CD4-positive, alpha-beta T cell (primary cell): ENCODE measurements around the gene GATA3. TPM values are rescaled to one million over a fixed set of nuclear protein-coding genes. Genes with fewer than 3 reads are reported as not detected.

Experiments
- ATAC-seq: fragments of 200-7000 bp; cut with Tn5 transposase; one replicate; pipeline ENCODE4 v1.10.0; 2022; ENCODE audit warnings: mild to moderate bottlenecking; ENCODE audit not compliant: poor library complexity
- CTCF ChIA-PET: fragments of 350-600 bp; sonication (Branson Sonifier 250); formaldehyde crosslinking; loops from one replicate; lab custom pipeline; 2021; ENCODE audit warnings: antibody characterized with exemption, inconsistent platforms; lab: Charles Lee
- POLR2A ChIA-PET: fragments of 350-600 bp; sonication (Branson Sonifier 250); formaldehyde crosslinking; loops from one replicate; lab custom pipeline; 2021; ENCODE audit warnings: antibody characterized with exemption, inconsistent platforms; lab: Charles Lee
- DNase-seq, 14 experiments: peaks; one replicate each; pipeline ENCODE4 v3.0.0-alpha.2; 2013 to 2020; ENCODE audit warnings: mixed read lengths in 2 of 14
- H3K27ac ChIP-seq, 2 donors: one replicate each; pipeline versions ENCODE4 v1.5.1 to v1.7.0; 2013; ENCODE audit warnings: low read length in 2 of 2, low read depth in 1 of 2, mild to moderate bottlenecking in 1 of 2
- H3K27me3 ChIP-seq, 2 experiments: 1 replicate in 1 of 2; 2 replicates in 1 of 2; pipeline versions ENCODE4 v1.6.1 to v1.7.0; 2013; ENCODE audit warnings: low read length in 2 of 2, control low read depth in 1 of 2, mild to moderate bottlenecking in 1 of 2, moderate library complexity in 1 of 2; ENCODE audit not compliant: insufficient read depth in 2 of 2, control insufficient read depth in 1 of 2
- H3K36me3 ChIP-seq: one replicate; pipeline ENCODE4 v1.6.1; 2013; ENCODE audit warnings: low read length, control low read depth; ENCODE audit not compliant: insufficient read depth
- H3K4me1 ChIP-seq: one replicate; pipeline ENCODE4 v1.6.1; 2013; ENCODE audit warnings: low read length, control low read depth; ENCODE audit not compliant: insufficient read depth
- H3K4me3 ChIP-seq: one replicate; pipeline ENCODE4 v1.5.1; 2013; ENCODE audit warnings: mild to moderate bottlenecking, low read length, moderate library complexity
- H3K9me3 ChIP-seq, 2 experiments: 1 replicate in 1 of 2; 2 replicates in 1 of 2; pipeline versions ENCODE4 v1.6.1 to v1.7.0; 2013; ENCODE audit warnings: low read length in 2 of 2, mild to moderate bottlenecking in 2 of 2, control low read depth in 1 of 2, moderate library complexity in 1 of 2; ENCODE audit not compliant: control insufficient read depth in 1 of 2, insufficient read depth in 1 of 2
- H3K27ac Mint-ChIP-seq: one replicate; pipeline ENCODE4 v1.8.0; 2020; ENCODE audit warnings: mixed read lengths
- H3K27me3 Mint-ChIP-seq: one replicate; pipeline ENCODE4 v1.8.0; 2021; ENCODE audit warnings: mixed read lengths
- H3K36me3 Mint-ChIP-seq: one replicate; pipeline ENCODE4 v1.8.0; 2021; ENCODE audit warnings: low read depth, mixed read lengths
- H3K4me1 Mint-ChIP-seq: one replicate; pipeline ENCODE4 v1.8.0; 2021; ENCODE audit warnings: low read depth, mixed read lengths
- H3K4me3 Mint-ChIP-seq: one replicate; pipeline ENCODE4 v1.8.0; 2020; ENCODE audit warnings: mild to moderate bottlenecking, mixed read lengths
- H3K9me3 Mint-ChIP-seq: one replicate; pipeline ENCODE4 v1.8.0; 2020; ENCODE audit warnings: mixed read lengths
- CTCF ChIP-seq: fragments of 200-600 bp; IDR thresholded peaks from one replicate; pipeline ENCODE4 v1.8.0; 2022; ENCODE audit warnings: antibody characterized with exemption, mild to moderate bottlenecking
- intact Hi-C, 2 experiments: fragments of 100-400 bp; cut with DNase I in 1 of 2; cut with micrococcal nuclease in 1 of 2; formaldehyde crosslinking; loops; one replicate each; pipeline versions ENCODE4 v1.15.1 to v1.9.0; 2023 to 2025; cut with DNase I, micrococcal nuclease
- total RNA-seq, 174 experiments: library from RNA in 2 of 174; stranded (reverse) in 2 of 174; gene quantifications; one replicate each; pipeline ENCODE4 v1.2.3 and lab custom pipeline; 2021 to 2026

Gene GATA3
- total RNA-seq, 2 experiments from 2014 or later, result 128 to 141 TPM

GRCh38 chr10:8076933-8077332, 22.4 kb downstream of the GATA3 start:
- H3K36me3 ChIP-seq, result peaks cover 67% of the 10 kb centered on the region
- CTCF ChIA-PET, result no interaction called here
- H3K9me3 Mint-ChIP-seq, result no peaks in the 10 kb centered on the region
- ATAC-seq, result peak; percentile 50
- H3K9me3 ChIP-seq, result no peaks in the 10 kb centered on the region
- H3K4me3 ChIP-seq, result no peak overlapping the region
- intact Hi-C loops, result no loop called here
- no peak overlapping the region for H3K4me3 Mint-ChIP-seq
- H3K36me3 Mint-ChIP-seq, result peaks cover 78% of the 10 kb centered on the region
- H3K27me3 Mint-ChIP-seq, result no peaks in the 10 kb centered on the region
- POLR2A ChIA-PET, result no interaction called here
- no peak for DNase-seq
- no peaks in the 10 kb centered on the region for H3K27me3 ChIP-seq
- no peak for TF ChIP-seq CTCF
- peaks cover 14% of the 10 kb centered on the region for H3K4me1 ChIP-seq
- peak overlapping the region; percentile 42 for H3K27ac Mint-ChIP-seq
- H3K27ac ChIP-seq, result no peak overlapping the region
- H3K4me1 Mint-ChIP-seq, result peaks cover 39% of the 10 kb centered on the region

GRCh38 chr10:8078027-8078426, 23.5 kb downstream of the GATA3 start:
- TF ChIP-seq CTCF, result no peak
- H3K4me1 Mint-ChIP-seq, result peaks cover 32% of the 10 kb centered on the region
- Histone ChIP-seq H3K4me1 (peaks cover 6% of the 10 kb centered on the region), H3K4me3 (no peak overlapping the region), H3K27ac (no peak overlapping the region), H3K9me3 (no peaks in the 10 kb centered on the region), H3K36me3 (peaks cover 62% of the 10 kb centered on the region), H3K27me3 (no peaks in the 10 kb centered on the region)
- no peak overlapping the region for H3K4me3 Mint-ChIP-seq
- no peaks in the 10 kb centered on the region for H3K27me3 Mint-ChIP-seq
- no peak for DNase-seq
- CTCF ChIA-PET, result no interaction called here
- ATAC-seq, result no peak
- H3K9me3 Mint-ChIP-seq, result no peaks in the 10 kb centered on the region
- POLR2A ChIA-PET, result interaction anchor here (0.9 kb wide), 1 partner anchor 18 kb away, joined by 3 read pairs; no protein-coding TSS in a partner anchor
- intact Hi-C loops, result no loop called here
- H3K27ac Mint-ChIP-seq, result peak overlapping the region; percentile 20
- H3K36me3 Mint-ChIP-seq, result peaks cover 74% of the 10 kb centered on the region

DNA sequence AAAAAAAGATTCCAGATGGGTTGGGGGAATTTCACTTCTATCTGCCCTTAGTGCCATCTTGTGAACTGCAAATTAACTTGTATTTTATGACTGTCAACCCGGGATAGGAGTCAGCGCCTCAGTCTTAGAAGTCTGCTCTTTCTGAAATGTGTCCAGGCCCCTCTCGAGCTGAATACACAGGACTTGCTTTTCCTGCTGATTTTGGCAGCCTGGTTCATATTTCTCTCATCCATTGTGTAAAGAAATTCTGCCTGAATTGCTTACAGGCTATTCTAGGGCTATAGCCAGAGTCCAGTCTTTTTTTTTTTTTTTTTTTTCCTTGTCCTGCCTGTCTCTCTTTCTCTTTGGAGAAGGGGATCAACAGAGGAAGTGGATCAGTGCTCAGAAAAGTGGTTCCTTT, 24.6 kb downstream of the GATA3 start:
- Mint-ChIP-seq H3K27me3 (no peaks in the 10 kb centered on the region), H3K36me3 (peaks cover 70% of the 10 kb centered on the region), H3K9me3 (no peaks in the 10 kb centered on the region), H3K4me1 (peaks cover 22% of the 10 kb centered on the region), H3K27ac (no peak overlapping the region), H3K4me3 (no peak overlapping the region)
- Histone ChIP-seq H3K9me3 (no peaks in the 10 kb centered on the region), H3K4me3 (no peak overlapping the region), H3K27ac (no peak overlapping the region), H3K4me1 (no peaks in the 10 kb centered on the region), H3K36me3 (peaks cover 59% of the 10 kb centered on the region), H3K27me3 (no peaks in the 10 kb centered on the region)
- TF ChIP-seq CTCF, result no peak
- ChIA-PET POLR2A (interaction anchor here (0.7 kb wide), 1 partner anchor 143 kb away, joined by 4 read pairs; no protein-coding TSS in a partner anchor), CTCF (no interaction called here)
- DNase-seq, result no peak
- ATAC-seq, result no peak
- intact Hi-C loops, result no loop called here
